Neutrophil (primary cell): ENCODE data around the gene SLIT3.

Experiments
- H3K27ac ChIP-seq: fragments of 200-600 bp; sonication (generic); 2 replicates; pipeline ENCODE4 v1.5.1; 2016; ENCODE audit warnings: mild to moderate bottlenecking, moderate library complexity
- H3K27me3 ChIP-seq: fragments of 200-600 bp; sonication (generic); 2 replicates; pipeline ENCODE4 v1.6.0; 2016; ENCODE audit warnings: mild to moderate bottlenecking
- H3K36me3 ChIP-seq: fragments of 200-600 bp; sonication (generic); 2 replicates; pipeline ENCODE4 v1.5.1; 2017
- H3K4me1 ChIP-seq, 2 experiments: fragments of 200-600 bp in 1 of 2; sonication (generic) in 1 of 2; 1 replicate in 1 of 2; 2 replicates in 1 of 2; pipeline versions ENCODE4 v1.5.1 to v1.6.1; 2013 to 2016; ENCODE audit warnings: low read depth in 1 of 2, low read length in 1 of 2, mild to moderate bottlenecking in 1 of 2, moderate library complexity in 1 of 2; ENCODE audit not compliant: control insufficient read depth in 1 of 2, insufficient read depth in 1 of 2
- H3K4me3 ChIP-seq, 2 experiments: fragments of 200-600 bp in 1 of 2; sonication (generic) in 1 of 2; 1 replicate in 1 of 2; 2 replicates in 1 of 2; pipeline ENCODE4 v1.5.1; 2013 to 2016; ENCODE audit warnings: low read depth in 1 of 2, low read length in 1 of 2, mild to moderate bottlenecking in 1 of 2, moderate library complexity in 1 of 2
- H3K9me3 ChIP-seq: fragments of 200-600 bp; sonication (generic); 2 replicates; pipeline ENCODE4 v1.5.1; 2016
- CTCF ChIP-seq: fragments of 200-600 bp; sonication (generic); IDR thresholded peaks from 2 replicates; pipeline ENCODE4 v1.5.1; 2016; ENCODE audit warnings: antibody characterized with exemption

SLIT3 gene

DNA sequence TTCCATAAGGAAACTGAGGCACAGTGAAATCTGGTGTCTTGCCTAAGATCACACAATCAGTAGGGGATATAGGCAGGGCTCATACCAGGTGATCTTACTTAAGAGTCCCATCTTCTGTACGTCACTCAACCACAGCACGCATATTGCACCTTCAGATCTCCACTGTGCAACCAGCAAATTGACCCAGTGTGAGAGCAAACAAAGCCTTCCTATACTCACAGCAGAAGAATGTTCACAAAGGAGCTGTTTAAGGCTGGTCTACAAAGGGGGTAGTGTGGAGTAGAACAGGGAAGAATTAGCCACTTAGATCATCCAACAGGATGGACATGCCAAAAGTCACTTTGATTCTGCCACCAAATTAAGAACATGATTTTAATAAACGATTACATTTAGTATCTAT lies 305.9 kb downstream of the SLIT3 start:
- no peaks in the 10 kb centered on the region for H3K4me1 ChIP-seq
- H3K27me3 ChIP-seq = peaks cover 8% of the 10 kb centered on the region
- H3K4me3 ChIP-seq = no peak overlapping the region
- H3K9me3 ChIP-seq = no peaks in the 10 kb centered on the region
- no peaks in the 10 kb centered on the region for H3K36me3 ChIP-seq
- TF ChIP-seq CTCF = no peak
- no peak overlapping the region for H3K27ac ChIP-seq

DNA sequence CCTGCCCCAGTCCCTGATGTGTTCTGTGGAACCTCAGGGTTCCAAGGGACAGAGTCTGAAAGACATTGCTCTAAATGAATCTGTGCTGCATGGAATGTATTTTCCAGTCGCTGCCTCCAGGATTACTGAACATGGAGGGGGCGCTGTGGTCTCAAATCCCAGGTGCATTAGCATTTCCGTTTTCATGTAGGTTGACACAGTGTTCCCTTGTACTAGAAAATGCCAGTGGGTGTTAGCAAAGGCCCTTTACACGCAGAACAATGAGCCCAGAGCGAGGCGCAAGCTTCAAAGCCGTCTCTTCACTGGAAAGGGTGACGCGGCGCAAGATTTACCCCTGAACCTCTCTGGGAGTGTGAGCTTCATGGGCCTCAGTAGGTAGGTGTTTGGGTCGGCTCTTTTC lies 308.3 kb downstream of the SLIT3 start:
- no peak overlapping the region for H3K4me3 ChIP-seq
- H3K27me3 ChIP-seq = peaks cover 16% of the 10 kb centered on the region
- no peak overlapping the region for H3K27ac ChIP-seq
- no peaks in the 10 kb centered on the region for H3K4me1 ChIP-seq
- no peak for TF ChIP-seq CTCF
- H3K9me3 ChIP-seq = no peaks in the 10 kb centered on the region
- no peaks in the 10 kb centered on the region for H3K36me3 ChIP-seq

DNA sequence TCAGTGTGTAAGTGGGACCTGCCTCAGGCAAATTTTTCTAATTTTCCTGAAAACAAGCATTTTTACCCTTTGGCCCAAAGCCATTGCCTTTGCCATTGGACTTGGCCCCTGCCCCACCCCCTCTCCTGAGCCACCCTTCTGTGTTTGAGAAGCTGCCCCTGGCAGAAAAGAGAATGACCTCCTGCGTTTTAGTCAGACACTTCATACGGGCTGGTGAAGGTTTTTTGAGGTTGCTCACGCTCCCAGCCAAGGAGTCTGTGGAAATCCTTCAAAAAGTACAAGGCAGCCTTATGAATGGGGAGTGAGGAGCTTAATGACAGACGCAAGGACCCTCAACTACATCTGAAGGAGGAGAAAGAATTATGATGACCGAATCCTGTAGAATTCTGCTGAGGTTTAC lies 308.9 kb downstream of the SLIT3 start:
- H3K36me3 ChIP-seq = no peaks in the 10 kb centered on the region
- TF ChIP-seq CTCF = no peak

GRCh38 chr5:168991311-168991710 lies 309.6 kb downstream of the SLIT3 start:
- Histone ChIP-seq H3K4me3 (no peak overlapping the region), H3K27ac (no peak overlapping the region), H3K4me1 (no peaks in the 10 kb centered on the region), H3K27me3 (peaks cover 16% of the 10 kb centered on the region), H3K9me3 (no peaks in the 10 kb centered on the region), H3K36me3 (no peaks in the 10 kb centered on the region)
- no peak for TF ChIP-seq CTCF

More for the DNA sequence above, 308.9 kb downstream of the SLIT3 start:
- no peak overlapping the region for H3K27ac ChIP-seq
- no peaks in the 10 kb centered on the region for H3K4me1 ChIP-seq
- H3K27me3 ChIP-seq = peaks cover 16% of the 10 kb centered on the region
- H3K9me3 ChIP-seq = no peaks in the 10 kb centered on the region
- no peak overlapping the region for H3K4me3 ChIP-seq

DNA sequence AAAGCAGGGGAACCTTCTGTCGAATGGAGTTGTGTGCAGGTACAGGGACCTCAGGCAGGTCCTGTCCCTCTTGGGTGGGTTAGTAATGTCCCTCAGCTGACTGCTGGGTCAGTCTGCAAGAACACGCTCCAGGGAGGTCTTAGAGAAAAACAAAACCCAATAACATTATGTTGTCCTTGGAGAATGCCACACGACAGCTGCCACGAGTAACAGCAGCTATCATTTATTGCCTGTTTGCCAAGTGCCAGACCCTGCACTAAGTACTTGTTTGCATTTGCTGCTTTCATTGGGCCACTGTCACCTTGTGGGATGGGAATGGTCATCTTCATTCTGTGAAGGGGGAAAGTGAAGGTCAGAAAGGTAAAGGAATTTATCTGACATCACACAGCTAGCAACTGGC lies 310.3 kb downstream of the SLIT3 start:
- Histone ChIP-seq H3K36me3 (no peaks in the 10 kb centered on the region), H3K9me3 (no peaks in the 10 kb centered on the region), H3K27ac (no peak overlapping the region), H3K4me1 (no peaks in the 10 kb centered on the region), H3K4me3 (no peak overlapping the region), H3K27me3 (peaks cover 16% of the 10 kb centered on the region)
- TF ChIP-seq CTCF = no peak
